Measurements from ENCODE around the gene CHAC1.

Gene CHAC1

DNA sequence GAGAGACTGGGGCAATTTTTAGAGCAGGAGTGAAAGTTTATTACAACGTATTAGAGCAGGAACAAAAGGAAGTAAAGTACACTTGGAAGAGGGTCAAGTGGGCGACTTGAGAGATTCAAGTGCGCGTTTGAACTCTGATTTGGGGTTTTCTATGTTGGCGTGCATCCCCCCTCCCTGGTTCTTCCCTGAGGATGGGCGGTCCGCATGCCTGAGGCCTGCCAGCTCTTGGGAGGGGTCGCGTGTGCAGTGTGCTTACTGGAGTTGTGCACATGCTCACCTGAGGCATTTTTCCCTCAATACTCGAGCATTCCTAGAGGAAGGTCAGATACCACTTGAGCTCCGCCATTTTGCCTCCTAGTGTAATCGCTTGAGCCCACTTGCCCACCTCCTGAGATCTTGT is 10.4 kb upstream of the CHAC1 start:
- DNase-seq (ENCODE audit: low read depth): no peak

DNA sequence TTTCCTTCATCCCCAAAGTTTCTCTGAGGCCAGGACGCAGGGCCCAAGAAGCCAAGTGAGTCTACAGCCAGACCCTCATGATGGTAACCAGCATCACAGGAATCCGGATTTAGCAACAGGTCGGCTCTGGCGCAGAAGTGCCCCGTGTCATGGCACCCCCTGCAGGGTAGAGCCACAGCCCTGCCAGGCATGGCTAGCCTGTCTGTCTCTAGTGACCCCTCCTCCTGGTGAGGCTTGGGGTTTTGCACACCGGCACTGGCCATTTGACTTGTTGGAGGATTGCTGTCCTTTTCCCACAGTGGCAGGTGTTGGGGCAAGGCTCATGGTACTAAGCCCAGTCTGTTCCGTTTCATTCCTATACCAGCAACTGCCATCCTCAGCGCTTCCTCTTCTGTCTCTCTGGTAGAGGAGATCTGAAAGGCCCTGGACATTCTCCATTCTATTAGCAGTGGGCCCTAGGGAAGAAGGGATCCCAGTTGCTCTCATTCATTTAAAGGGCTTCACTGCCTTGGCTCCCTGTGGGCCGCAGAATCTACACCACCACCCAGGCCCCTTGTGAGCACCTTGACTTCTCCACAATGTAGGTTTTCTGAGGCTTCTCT is 9.4 kb upstream of the CHAC1 start:
- H3K4me3 ChIP-seq (ENCODE audit: low read depth, low read length): no peak overlapping the region

More for the DNA sequence above, 10.4 kb upstream of the CHAC1 start:
- TF ChIP-seq, protein P1, sequence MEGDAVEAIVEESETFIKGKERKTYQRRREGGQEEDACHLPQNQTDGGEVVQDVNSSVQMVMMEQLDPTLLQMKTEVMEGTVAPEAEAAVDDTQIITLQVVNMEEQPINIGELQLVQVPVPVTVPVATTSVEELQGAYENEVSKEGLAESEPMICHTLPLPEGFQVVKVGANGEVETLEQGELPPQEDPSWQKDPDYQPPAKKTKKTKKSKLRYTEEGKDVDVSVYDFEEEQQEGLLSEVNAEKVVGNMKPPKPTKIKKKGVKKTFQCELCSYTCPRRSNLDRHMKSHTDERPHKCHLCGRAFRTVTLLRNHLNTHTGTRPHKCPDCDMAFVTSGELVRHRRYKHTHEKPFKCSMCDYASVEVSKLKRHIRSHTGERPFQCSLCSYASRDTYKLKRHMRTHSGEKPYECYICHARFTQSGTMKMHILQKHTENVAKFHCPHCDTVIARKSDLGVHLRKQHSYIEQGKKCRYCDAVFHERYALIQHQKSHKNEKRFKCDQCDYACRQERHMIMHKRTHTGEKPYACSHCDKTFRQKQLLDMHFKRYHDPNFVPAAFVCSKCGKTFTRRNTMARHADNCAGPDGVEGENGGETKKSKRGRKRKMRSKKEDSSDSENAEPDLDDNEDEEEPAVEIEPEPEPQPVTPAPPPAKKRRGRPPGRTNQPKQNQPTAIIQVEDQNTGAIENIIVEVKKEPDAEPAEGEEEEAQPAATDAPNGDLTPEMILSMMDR (conservative IDR thresholded peaks at IDR 0.05; ENCODE audit: low read depth, low read length): no peak
- no peak overlapping the region for H3K4me3 ChIP-seq (ENCODE audit: low read depth, low read length)

DNA sequence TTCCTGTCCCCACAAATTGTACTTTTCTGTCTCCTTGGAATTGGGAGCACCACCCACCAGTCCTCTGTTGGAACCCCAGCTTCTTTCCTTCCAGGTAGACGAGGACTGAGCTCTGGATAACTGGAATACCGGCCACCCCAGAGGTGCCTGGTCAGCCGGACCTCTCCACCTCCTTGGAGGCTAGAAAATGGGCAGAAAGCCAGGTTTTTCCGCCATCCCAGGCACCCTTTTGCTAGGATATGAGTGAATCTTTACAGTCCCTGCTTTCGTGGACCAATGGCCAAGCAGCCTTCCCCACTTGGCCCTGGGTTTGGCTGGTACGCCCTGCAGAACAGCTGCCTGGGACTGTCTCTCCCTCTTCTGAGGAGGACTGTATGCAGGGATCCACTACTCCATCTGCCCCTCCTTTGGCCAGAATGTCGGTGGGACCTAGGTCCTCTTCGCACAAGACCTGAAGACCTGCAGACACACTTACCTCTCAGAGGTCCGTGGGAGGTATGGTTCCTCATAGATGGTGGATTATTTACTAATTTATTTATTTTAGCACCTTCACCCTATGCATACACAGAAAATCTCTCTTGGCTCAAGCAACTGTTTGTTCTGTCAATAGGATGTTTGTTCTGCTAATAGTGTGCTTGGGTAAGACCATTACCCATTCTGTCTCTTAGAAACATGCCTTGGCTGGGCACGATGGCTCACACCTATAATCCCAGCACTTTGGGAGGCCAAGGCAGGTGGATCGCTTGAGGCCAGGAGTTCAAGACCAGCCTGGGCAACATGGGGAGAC is 8.6 kb upstream of the CHAC1 start:
- TF ChIP-seq, protein P1 (conservative IDR thresholded peaks at IDR 0.05; ENCODE audit: low read depth, low read length): no peak
- no peak overlapping the region for H3K4me3 ChIP-seq (ENCODE audit: low read depth, low read length)
- no peak for DNase-seq (ENCODE audit: low read depth)

More for the DNA sequence above, 9.4 kb upstream of the CHAC1 start:
- TF ChIP-seq, protein P1 (conservative IDR thresholded peaks at IDR 0.05; ENCODE audit: low read depth, low read length): no peak
- DNase-seq (ENCODE audit: low read depth): no peak

DNA sequence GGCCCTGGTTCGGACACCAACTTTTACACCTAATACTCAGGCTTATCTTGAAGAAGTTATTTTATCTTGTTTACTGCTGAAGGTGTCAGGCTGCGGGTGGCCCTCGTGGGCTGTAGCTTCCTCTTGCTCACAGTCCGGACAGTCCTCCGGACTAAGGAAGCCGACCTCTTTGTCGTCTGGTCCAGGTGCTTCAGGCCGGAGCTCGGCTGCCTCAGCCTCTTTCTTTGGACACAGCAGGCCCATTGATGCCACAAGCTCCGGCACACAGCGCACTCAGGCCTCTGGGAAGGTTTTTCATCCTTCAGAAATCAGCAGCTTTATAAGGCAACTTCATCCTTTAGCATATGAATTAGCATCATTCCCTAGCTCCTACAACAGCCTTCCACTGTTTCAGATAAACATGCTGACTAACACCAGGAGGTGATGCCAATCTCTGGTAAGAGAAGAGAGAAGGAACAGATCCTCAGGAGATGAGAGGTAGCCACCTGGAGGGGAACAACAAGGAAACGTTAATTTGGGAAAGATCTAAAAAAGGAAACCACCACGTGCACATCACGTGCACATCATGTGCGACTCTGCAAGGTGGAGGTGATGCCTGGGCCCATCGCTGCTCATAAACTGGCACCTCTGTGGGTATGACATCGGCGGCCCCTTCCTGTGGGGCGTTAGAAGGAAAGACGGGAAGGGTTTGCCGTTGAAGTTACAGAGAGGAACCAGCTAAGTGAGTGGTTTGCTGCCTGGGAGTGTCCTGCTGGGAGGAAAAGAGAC is 4.4 kb upstream of the CHAC1 start:
- no peak overlapping the region for H3K4me3 ChIP-seq (ENCODE audit: low read depth, low read length)
- no peak for DNase-seq (ENCODE audit: low read depth)
- TF ChIP-seq, protein P1 (conservative IDR thresholded peaks at IDR 0.05; ENCODE audit: low read depth, low read length): no peak

DNA sequence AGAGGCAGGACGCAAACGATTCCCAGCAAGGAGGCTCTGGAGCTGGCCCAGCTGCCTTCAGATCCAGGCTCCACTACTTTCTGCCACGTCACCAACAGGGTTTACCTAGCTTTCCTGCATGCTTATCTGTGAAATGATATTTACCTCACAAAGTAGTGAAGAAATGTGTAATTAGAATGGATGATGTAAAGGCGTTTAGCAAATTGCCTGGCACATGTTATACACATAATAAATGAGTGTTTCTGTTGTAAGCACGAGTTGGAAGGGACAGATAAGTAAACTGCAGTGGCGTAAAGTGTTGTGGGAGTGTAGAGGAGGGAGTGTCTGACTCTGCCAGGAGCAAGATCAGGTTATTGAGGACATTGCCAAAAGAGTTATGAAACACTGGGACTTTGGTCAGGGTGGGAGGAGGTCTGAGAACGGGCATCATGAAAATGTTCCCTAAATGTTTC is 3.5 kb upstream of the CHAC1 start:
- TF ChIP-seq, protein P1 (conservative IDR thresholded peaks at IDR 0.05; ENCODE audit: low read depth, low read length): no peak

DNA sequence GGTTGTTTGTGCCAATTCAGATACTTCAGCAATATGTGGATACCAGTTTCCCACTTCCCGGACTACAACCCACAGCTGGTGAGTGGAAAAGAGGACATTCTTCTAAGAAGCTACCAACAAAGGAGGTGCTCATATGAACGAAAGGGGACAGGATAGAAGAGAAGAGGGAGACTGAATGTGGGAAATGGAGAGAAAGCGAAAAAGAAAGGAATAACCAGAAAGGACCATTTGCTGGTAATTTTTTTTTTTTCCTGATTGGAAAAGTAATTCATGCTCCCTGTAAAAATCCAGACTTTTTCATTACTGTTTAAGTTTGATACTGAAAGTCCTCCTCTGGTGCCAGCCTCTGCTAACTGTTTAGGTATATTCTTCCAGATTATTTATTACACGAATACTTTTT is 1.5 kb upstream of the CHAC1 start:
- TF ChIP-seq, protein P1 (conservative IDR thresholded peaks at IDR 0.05; ENCODE audit: low read depth, low read length): no peak
- DNase-seq (ENCODE audit: low read depth): no peak
- H3K4me3 ChIP-seq (ENCODE audit: low read depth, low read length): no peak overlapping the region

More for the DNA sequence above, 3.5 kb upstream of the CHAC1 start:
- no peak overlapping the region for H3K4me3 ChIP-seq (ENCODE audit: low read depth, low read length)
- no peak for DNase-seq (ENCODE audit: low read depth)
